PFSK-1 (cell line): ENCODE results near the gene PXYLP1.

Experiments used
- FOXP2 ChIP-seq: optimal IDR thresholded peaks from 2 replicates; pipeline ENCODE3; 2011; ENCODE audit warnings: borderline replicate concordance, control low read depth, inconsistent platforms; ENCODE audit not compliant: insufficient read depth; ENCODE audit errors: extremely low read length, extremely low read depth
- POLR2AphosphoS5 ChIP-seq: IDR thresholded peaks from 2 replicates; pipeline ENCODE4 v1.6.1; 2012; ENCODE audit warnings: low read depth, mild to moderate bottlenecking, control low read depth, low read length, moderate library complexity
- SIN3A ChIP-seq: IDR thresholded peaks from 2 replicates; pipeline ENCODE4 v1.6.1; 2012; ENCODE audit warnings: mild to moderate bottlenecking, low read length, moderate library complexity, borderline replicate concordance; ENCODE audit not compliant: insufficient read depth
- TAF1 ChIP-seq: IDR thresholded peaks from 2 replicates; pipeline ENCODE4 v1.6.1; 2012; ENCODE audit warnings: low read length, control low read depth, borderline replicate concordance; ENCODE audit not compliant: insufficient read depth
- TF ChIP-seq, protein P1 (sequence below), 2 experiments: IDR thresholded peaks; 2 replicates each; pipeline versions ENCODE4 v1.6.1 to v1.8.0; 2011 to 2012; ENCODE audit warnings: low read depth in 2 of 2, low read length in 2 of 2, control low read depth in 1 of 2, inconsistent platforms in 1 of 2, mild to moderate bottlenecking in 1 of 2, moderate library complexity in 1 of 2; ENCODE audit not compliant: insufficient read depth in 1 of 2

PXYLP1 gene

DNA sequence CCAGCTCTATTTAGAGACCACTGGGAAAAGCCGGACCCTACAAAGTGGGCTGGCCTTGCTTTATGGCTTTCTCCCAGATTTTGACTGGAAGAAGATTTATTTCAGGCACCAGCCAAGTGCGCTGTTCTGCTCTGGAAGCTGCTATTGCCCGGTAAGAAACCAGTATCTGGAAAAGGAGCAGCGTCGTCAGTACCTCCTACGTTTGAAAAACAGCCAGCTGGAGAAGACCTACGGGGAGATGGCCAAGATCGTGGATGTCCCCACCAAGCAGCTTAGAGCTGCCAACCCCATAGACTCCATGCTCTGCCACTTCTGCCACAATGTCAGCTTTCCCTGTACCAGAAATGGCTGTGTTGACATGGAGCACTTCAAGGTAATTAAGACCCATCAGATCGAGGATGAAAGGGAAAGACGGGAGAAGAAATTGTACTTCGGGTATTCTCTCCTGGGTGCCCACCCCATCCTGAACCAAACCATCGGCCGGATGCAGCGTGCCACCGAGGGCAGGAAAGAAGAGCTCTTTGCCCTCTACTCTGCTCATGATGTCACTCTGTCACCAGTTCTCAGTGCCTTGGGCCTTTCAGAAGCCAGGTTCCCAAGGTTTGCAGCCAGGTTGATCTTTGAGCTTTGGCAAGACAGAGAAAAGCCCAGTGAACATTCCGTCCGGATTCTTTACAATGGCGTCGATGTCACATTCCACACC is 60.9 kb downstream of the PXYLP1 start:
- TF ChIP-seq FOXP2 (no peak), POLR2AphosphoS5 (no peak), SIN3A (no peak), TAF1 (no peak)
- TF ChIP-seq, protein P1, sequence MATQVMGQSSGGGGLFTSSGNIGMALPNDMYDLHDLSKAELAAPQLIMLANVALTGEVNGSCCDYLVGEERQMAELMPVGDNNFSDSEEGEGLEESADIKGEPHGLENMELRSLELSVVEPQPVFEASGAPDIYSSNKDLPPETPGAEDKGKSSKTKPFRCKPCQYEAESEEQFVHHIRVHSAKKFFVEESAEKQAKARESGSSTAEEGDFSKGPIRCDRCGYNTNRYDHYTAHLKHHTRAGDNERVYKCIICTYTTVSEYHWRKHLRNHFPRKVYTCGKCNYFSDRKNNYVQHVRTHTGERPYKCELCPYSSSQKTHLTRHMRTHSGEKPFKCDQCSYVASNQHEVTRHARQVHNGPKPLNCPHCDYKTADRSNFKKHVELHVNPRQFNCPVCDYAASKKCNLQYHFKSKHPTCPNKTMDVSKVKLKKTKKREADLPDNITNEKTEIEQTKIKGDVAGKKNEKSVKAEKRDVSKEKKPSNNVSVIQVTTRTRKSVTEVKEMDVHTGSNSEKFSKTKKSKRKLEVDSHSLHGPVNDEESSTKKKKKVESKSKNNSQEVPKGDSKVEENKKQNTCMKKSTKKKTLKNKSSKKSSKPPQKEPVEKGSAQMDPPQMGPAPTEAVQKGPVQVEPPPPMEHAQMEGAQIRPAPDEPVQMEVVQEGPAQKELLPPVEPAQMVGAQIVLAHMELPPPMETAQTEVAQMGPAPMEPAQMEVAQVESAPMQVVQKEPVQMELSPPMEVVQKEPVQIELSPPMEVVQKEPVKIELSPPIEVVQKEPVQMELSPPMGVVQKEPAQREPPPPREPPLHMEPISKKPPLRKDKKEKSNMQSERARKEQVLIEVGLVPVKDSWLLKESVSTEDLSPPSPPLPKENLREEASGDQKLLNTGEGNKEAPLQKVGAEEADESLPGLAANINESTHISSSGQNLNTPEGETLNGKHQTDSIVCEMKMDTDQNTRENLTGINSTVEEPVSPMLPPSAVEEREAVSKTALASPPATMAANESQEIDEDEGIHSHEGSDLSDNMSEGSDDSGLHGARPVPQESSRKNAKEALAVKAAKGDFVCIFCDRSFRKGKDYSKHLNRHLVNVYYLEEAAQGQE (IDR thresholded peaks at IDR 0.05; ENCODE audit: insufficient read depth in 1 of 2, low read depth in 2 of 2, low read length in 2 of 2) = no peak

DNA sequence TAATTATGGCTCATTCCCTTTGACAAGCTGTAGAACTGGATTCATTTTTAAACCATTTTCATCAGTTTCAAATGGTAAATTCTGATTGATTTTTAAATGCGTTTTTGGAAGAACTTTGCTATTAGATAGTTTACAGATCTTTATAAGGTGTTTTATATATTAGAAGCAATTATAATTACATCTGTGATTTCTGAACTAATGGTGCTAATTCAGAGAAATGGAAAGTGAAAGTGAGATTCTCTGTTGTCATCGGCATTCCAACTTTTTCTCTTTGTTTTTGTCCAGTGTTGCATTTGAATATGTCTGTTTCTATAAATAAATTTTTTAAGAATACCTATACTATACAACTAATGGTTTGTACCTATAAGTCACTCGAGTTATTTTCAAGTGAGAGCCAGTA is 62.7 kb downstream of the PXYLP1 start:
- no peak for TF ChIP-seq FOXP2
- no peak for TF ChIP-seq POLR2AphosphoS5
- TF ChIP-seq TAF1 = no peak
- TF ChIP-seq SIN3A = no peak
- TF ChIP-seq, protein P1 (IDR thresholded peaks at IDR 0.05; ENCODE audit: insufficient read depth in 1 of 2, low read depth in 2 of 2, low read length in 2 of 2) = no peak

DNA sequence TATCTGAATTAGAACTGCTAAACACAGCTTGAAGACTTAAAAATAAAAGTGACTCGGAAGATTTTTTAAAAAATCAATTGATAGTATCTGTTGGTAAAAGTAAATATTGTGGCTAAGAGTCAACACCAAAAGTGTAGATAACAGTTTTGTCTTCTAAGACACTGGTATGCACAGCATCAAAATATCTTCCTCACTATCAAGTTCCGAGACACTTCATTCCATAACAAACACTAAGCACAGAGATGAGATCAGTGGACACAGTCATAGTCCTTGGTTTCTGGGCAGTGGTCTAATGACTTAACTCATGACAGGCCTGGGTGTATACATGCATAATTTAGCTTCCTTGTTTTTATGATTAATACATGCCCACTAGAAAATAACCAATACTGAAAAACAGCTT is 63.2 kb downstream of the PXYLP1 start:
- no peak for TF ChIP-seq SIN3A
- TF ChIP-seq TAF1 = no peak
- TF ChIP-seq FOXP2 = no peak
- TF ChIP-seq, protein P1 (IDR thresholded peaks at IDR 0.05; ENCODE audit: insufficient read depth in 1 of 2, low read depth in 2 of 2, low read length in 2 of 2) = no peak
- no peak for TF ChIP-seq POLR2AphosphoS5

DNA sequence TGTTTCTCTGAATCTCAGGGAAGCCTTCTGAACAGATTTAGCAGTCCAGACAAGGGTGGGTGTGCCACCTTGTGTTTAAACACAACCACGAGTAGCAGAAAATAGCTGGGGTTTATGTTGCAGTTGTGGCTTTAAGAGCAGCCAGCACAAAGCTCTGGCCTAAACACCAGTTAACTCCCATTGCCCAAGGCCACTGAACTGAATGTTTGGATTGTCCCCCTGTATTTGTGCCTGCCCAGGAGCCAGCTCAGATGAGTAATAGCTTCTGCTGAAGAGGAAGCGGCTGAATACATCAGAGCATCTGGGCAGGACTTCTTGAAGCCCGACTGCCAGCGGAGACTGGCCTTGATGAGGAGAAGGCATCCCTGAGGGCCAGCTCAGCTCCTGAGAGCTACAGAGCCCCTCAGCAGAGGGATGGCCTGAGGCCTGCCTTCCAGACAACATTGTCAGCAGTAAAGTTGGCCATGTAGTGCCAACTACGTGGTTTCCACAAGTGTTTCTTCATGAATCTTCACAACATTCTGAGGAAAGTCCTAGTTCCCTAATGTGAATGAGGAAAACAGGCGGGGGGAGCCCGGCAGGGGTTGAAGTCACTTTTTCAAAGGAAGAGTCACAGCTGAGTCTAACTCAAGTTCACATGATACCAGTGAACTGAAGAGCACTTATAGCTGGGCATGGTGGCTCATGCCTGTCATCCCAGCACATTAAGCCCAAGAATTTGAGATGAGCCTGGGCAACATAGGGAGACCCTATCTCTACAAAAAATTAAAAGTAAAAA is 70.9 kb downstream of the PXYLP1 start:
- TF ChIP-seq, protein P1 (IDR thresholded peaks at IDR 0.05; ENCODE audit: insufficient read depth in 1 of 2, low read depth in 2 of 2, low read length in 2 of 2) = no peak
- TF ChIP-seq TAF1 = no peak
- TF ChIP-seq FOXP2 = no peak
- no peak for TF ChIP-seq SIN3A
